Vagina (tissue), 2 donors: Measurements from ENCODE around the gene ANO9. TPM values are rescaled to one million over a fixed set of nuclear protein-coding genes. Genes with fewer than 3 reads are reported as not detected.

Experiments
- DNase-seq, 2 donors: peaks; one replicate each; pipeline ENCODE4 v3.0.0-alpha.2; 2017; ENCODE audit errors: extremely low spot score in 2 of 2
- H3K27ac ChIP-seq: fragments of 200-600 bp; sonication (generic); one replicate; pipeline ENCODE4 v1.5.1; 2019
- H3K27me3 ChIP-seq: fragments of 200-600 bp; sonication (generic); one replicate; pipeline ENCODE4 v1.5.1; 2019
- H3K36me3 ChIP-seq, 2 donors: fragments of 200-600 bp; sonication (generic); one replicate each; pipeline ENCODE4 v1.5.1; 2017 to 2019
- H3K4me1 ChIP-seq: fragments of 200-600 bp; sonication (generic); one replicate; pipeline ENCODE4 v1.5.1; 2019
- H3K4me3 ChIP-seq, 2 donors: fragments of 200-600 bp; sonication (generic); 1 replicate in 1 of 2; 2 replicates in 1 of 2; pipeline ENCODE4 v1.5.1; 2016 to 2019
- H3K9me3 ChIP-seq: fragments of 200-600 bp; sonication (generic); one replicate; pipeline ENCODE4 v1.5.1; 2019
- POLR2A ChIP-seq, 2 donors: fragments of 450-650 bp; IDR thresholded peaks; one replicate each; pipeline ENCODE4 v1.6.1; 2017; ENCODE audit warnings: antibody characterized with exemption in 2 of 2, mild to moderate bottlenecking in 2 of 2, moderate library complexity in 2 of 2
- POLR2AphosphoS5 ChIP-seq, 2 donors: sonication (generic); formaldehyde crosslinking; IDR thresholded peaks; one replicate each; pipeline ENCODE4 v1.9.0; 2017; ENCODE audit warnings: antibody characterized with exemption in 2 of 2, mild to moderate bottlenecking in 2 of 2, low read depth in 1 of 2; ENCODE audit not compliant: insufficient read depth in 1 of 2
- intact Hi-C: fragments of 100-400 bp; cut with DNase I; formaldehyde crosslinking; loops from one replicate; pipeline ENCODE4 v1.15.1; 2023
- total RNA-seq: library from RNA; depleted of rRNA; stranded (reverse); fragments of >200 nt; gene quantifications from one replicate; pipeline ENCODE4 v1.2.3, GENCODE V29; 2016
- TF ChIP-seq, protein P1 (sequence below), 3 experiments: fragments of 450-650 bp in 2 of 3; fragments of 200-600 bp in 1 of 3; sonication (generic) in 1 of 3; IDR thresholded peaks; one replicate each; pipeline ENCODE4 v1.5.1; 2017 to 2019; ENCODE audit warnings: antibody characterized with exemption in 3 of 3, mild to moderate bottlenecking in 2 of 3, moderate library complexity in 2 of 3

ANO9 gene
- total RNA-seq, 1 donor from 2014 or later = 12.0 TPM

DNA sequence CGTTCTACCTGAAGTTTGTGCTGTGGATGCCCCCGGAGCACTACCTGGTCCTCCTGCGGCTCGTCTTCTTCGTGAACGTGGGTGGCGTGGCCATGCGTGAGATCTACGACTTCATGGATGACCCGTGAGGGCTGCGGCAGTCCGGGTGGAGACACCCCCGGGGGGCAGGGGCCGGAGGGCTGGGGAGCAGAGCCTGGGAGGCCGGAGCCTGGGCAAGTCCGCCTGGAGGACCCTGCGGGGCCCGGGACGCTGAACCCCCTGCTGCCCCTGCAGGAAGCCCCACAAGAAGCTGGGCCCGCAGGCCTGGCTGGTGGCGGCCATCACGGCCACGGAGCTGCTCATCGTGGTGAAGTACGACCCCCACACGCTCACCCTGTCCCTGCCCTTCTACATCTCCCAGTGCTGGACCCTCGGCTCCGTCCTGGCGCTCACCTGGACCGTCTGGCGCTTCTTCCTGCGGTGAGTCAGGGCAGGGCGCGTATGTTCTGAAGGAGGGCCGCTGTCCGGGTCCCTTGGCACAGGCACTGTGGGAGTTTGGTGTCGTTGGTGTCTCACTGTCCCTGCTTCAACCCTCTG, 47.9 kb upstream of the ANO9 start:
- no peaks in the 10 kb centered on the region for H3K4me1 ChIP-seq
- H3K27ac ChIP-seq = no peak overlapping the region
- H3K9me3 ChIP-seq = no peaks in the 10 kb centered on the region
- H3K4me3 ChIP-seq = no peak overlapping the region
- peaks cover 0 to 18% of the 10 kb centered on the region in 2 donors for H3K36me3 ChIP-seq
- intact Hi-C loops = no loop called here
- H3K27me3 ChIP-seq = no peaks in the 10 kb centered on the region
- DNase-seq = no peak
- TF ChIP-seq POLR2AphosphoS5 (IDR thresholded peaks at IDR 0.05; ENCODE audit: insufficient read depth in 1 of 2, low read depth in 1 of 2) (no peak), POLR2A (IDR thresholded peaks at IDR 0.05) (no peak)
- TF ChIP-seq, protein P1, sequence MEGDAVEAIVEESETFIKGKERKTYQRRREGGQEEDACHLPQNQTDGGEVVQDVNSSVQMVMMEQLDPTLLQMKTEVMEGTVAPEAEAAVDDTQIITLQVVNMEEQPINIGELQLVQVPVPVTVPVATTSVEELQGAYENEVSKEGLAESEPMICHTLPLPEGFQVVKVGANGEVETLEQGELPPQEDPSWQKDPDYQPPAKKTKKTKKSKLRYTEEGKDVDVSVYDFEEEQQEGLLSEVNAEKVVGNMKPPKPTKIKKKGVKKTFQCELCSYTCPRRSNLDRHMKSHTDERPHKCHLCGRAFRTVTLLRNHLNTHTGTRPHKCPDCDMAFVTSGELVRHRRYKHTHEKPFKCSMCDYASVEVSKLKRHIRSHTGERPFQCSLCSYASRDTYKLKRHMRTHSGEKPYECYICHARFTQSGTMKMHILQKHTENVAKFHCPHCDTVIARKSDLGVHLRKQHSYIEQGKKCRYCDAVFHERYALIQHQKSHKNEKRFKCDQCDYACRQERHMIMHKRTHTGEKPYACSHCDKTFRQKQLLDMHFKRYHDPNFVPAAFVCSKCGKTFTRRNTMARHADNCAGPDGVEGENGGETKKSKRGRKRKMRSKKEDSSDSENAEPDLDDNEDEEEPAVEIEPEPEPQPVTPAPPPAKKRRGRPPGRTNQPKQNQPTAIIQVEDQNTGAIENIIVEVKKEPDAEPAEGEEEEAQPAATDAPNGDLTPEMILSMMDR (IDR thresholded peaks at IDR 0.05) = no peak

DNA sequence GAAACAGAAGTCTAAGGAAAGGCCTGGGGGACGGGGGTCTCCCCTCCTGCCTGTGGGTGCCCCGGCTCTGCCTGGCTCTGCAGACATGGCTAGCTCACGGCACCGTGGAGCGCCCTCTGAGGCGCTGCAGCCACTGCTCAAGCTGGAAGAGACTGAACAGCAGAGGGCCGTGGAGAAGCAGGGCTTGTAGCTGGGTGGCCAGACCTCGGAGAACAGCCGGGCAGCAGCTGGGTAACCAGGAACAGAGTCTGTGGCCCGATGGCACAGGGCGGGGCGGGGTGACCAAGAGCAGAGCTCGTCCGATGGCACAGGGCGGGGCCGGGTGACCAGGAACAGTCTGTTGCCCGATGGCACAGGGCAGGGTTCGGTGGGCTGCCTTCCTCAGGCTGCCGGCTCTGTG, 47.2 kb upstream of the ANO9 start:
- TF ChIP-seq POLR2A (IDR thresholded peaks at IDR 0.05) = no peak
- TF ChIP-seq, protein P1 (IDR thresholded peaks at IDR 0.05) = no peak
- TF ChIP-seq POLR2AphosphoS5 (IDR thresholded peaks at IDR 0.05; ENCODE audit: insufficient read depth in 1 of 2, low read depth in 1 of 2) = no peak
- H3K27me3 ChIP-seq = no peaks in the 10 kb centered on the region
- H3K36me3 ChIP-seq = peaks cover 0 to 11% of the 10 kb centered on the region in 2 donors
- no peak overlapping the region for H3K27ac ChIP-seq
- H3K9me3 ChIP-seq = no peaks in the 10 kb centered on the region
- DNase-seq = no peak
- intact Hi-C loops = no loop called here
- H3K4me3 ChIP-seq = no peak overlapping the region
- H3K4me1 ChIP-seq = no peaks in the 10 kb centered on the region

DNA sequence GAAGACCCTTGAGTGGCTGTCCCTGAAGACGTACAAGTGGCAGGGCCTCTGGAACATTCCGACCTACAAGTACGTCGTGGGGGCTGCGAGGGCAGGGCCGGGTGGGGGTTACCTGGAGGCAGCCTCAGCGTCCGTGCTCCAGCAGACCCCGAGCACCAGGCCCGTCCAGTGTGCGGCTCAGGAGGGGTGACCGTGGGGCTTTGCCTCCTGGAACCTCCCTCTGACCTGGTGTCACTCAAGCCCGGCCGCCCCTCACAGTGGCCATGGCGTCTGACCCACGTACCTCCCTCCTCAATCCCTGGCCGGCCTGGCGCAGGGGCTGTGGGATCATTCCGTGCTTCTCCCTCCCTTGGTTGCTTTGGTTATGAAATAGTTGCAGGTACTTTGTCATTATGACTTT, 46.8 kb upstream of the ANO9 start:
- H3K27ac ChIP-seq = no peak overlapping the region
- peaks cover 0 to 7% of the 10 kb centered on the region in 2 donors for H3K36me3 ChIP-seq
- H3K4me3 ChIP-seq = no peak overlapping the region
- H3K9me3 ChIP-seq = no peaks in the 10 kb centered on the region
- intact Hi-C loops = no loop called here
- DNase-seq = no peak
- H3K27me3 ChIP-seq = no peaks in the 10 kb centered on the region
- H3K4me1 ChIP-seq = no peaks in the 10 kb centered on the region
- TF ChIP-seq, protein P1 (IDR thresholded peaks at IDR 0.05) = no peak
- TF ChIP-seq POLR2A (IDR thresholded peaks at IDR 0.05) (no peak), POLR2AphosphoS5 (IDR thresholded peaks at IDR 0.05; ENCODE audit: insufficient read depth in 1 of 2, low read depth in 1 of 2) (no peak)

DNA sequence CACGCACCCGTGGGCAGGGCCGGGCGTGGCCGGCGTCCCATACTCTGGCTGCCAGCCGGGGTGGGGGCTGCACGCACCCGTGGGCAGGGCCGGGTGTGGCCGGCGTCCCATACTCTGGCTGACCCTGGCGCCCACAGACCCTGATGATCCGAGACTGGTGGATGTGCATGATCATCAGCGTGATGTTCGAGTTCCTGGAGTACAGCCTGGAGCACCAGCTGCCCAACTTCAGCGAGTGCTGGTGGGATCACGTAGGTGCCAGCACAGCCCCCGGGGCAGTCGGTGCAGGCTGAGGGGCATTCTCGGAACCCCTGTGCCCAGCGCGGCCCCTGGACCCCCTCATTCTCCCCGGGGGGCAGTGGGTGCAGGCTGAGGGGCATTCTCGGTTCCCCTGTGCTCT, 46.3 kb upstream of the ANO9 start:
- H3K4me1 ChIP-seq = no peaks in the 10 kb centered on the region
- DNase-seq = no peak
- H3K4me3 ChIP-seq = no peak overlapping the region
- H3K36me3 ChIP-seq = peaks cover 0 to 4% of the 10 kb centered on the region in 2 donors
- H3K27ac ChIP-seq = no peak overlapping the region
- H3K27me3 ChIP-seq = no peaks in the 10 kb centered on the region
- no peaks in the 10 kb centered on the region for H3K9me3 ChIP-seq
- TF ChIP-seq POLR2A (IDR thresholded peaks at IDR 0.05) = no peak
- no peak for TF ChIP-seq POLR2AphosphoS5 (IDR thresholded peaks at IDR 0.05; ENCODE audit: insufficient read depth in 1 of 2, low read depth in 1 of 2)
- TF ChIP-seq, protein P1 (IDR thresholded peaks at IDR 0.05) = no peak
- intact Hi-C loops = no loop called here

DNA sequence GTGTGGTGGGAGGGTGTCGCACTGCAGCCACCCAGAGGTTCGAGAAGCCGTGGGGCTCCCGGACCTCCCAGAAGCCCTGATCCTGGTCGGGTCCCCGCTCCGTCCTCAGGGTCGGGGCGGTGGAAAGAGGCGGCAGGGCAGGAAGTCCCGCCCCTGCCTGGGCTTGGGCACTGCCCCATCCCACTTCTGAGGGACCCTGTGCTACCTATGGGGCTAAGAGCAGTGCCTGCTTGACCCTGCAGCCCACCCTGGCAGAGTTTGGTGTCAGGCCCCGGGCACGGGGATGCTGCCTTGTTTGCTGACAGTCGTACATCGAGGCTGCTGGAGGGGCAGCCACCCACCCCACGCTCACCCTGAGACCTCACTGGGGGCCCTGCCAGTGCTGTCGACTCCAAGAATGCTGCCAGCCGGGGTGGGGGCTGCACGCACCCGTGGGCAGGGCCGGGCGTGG, 45.8 kb upstream of the ANO9 start:
- H3K4me3 ChIP-seq = no peak overlapping the region
- H3K4me1 ChIP-seq = no peaks in the 10 kb centered on the region
- no peak for DNase-seq
- TF ChIP-seq POLR2AphosphoS5 (IDR thresholded peaks at IDR 0.05; ENCODE audit: insufficient read depth in 1 of 2, low read depth in 1 of 2) = no peak
- TF ChIP-seq, protein P1 (IDR thresholded peaks at IDR 0.05) = no peak
- TF ChIP-seq POLR2A (IDR thresholded peaks at IDR 0.05) = no peak
- intact Hi-C loops = no loop called here
- no peaks in the 10 kb centered on the region for H3K36me3 ChIP-seq
- no peak overlapping the region for H3K27ac ChIP-seq
- no peaks in the 10 kb centered on the region for H3K9me3 ChIP-seq
- no peaks in the 10 kb centered on the region for H3K27me3 ChIP-seq
